Nephron progenitor cell (in vitro differentiated cells): ENCODE measurements around the gene SLC17A3.

Experiments used
- DNase-seq: peaks from one replicate; pipeline ENCODE4 v3.0.0; 2021
- H3K27ac Mint-ChIP-seq: 2 replicates; pipeline ENCODE4 v1.8.0; 2021; ENCODE audit warnings: mild to moderate bottlenecking, moderate library complexity, mixed read lengths
- H3K27me3 Mint-ChIP-seq: 2 replicates; pipeline ENCODE4 v1.8.0; 2021; ENCODE audit warnings: mild to moderate bottlenecking, low read depth, mixed read lengths; ENCODE audit not compliant: poor library complexity
- H3K36me3 Mint-ChIP-seq: 2 replicates; pipeline ENCODE4 v1.8.0; 2021; ENCODE audit warnings: low read depth, mixed read lengths
- H3K4me1 Mint-ChIP-seq: 2 replicates; pipeline ENCODE4 v1.8.0; 2021; ENCODE audit warnings: mixed read lengths
- H3K4me3 Mint-ChIP-seq: 2 replicates; pipeline ENCODE4 v1.8.0; 2021; ENCODE audit warnings: mild to moderate bottlenecking, moderate library complexity, mixed read lengths
- H3K9me3 Mint-ChIP-seq: 2 replicates; pipeline ENCODE4 v1.8.0; 2021; ENCODE audit warnings: mild to moderate bottlenecking, moderate library complexity, mixed read lengths
- CTCF ChIP-seq: fragments of 200-600 bp; sonication (generic); IDR thresholded peaks from 2 replicates; pipeline ENCODE4 v1.5.0; 2021; ENCODE audit warnings: antibody characterized with exemption

The SLC17A3 gene

GRCh38 chr6:25804804-25805203, 69.2 kb downstream of the SLC17A3 start:
- H3K27ac Mint-ChIP-seq, result no peak overlapping the region
- no peak overlapping the region for H3K4me3 Mint-ChIP-seq
- H3K4me1 Mint-ChIP-seq, result no peaks in the 10 kb centered on the region
- H3K27me3 Mint-ChIP-seq, result peaks cover 11% of the 10 kb centered on the region
- peaks cover 8% of the 10 kb centered on the region for H3K9me3 Mint-ChIP-seq
- no peak for DNase-seq
- no peak for TF ChIP-seq CTCF
- H3K36me3 Mint-ChIP-seq, result no peaks in the 10 kb centered on the region

- no peak for DNase-seq
- Mint-ChIP-seq H3K4me3 (no peak overlapping the region), H3K9me3 (peaks cover 8% of the 10 kb centered on the region), H3K27ac (no peak overlapping the region), H3K4me1 (no peaks in the 10 kb centered on the region), H3K27me3 (peaks cover 11% of the 10 kb centered on the region), H3K36me3 (no peaks in the 10 kb centered on the region)
- TF ChIP-seq CTCF, result no peak
Measured at GRCh38 chr6:25801436-25801835, 72.6 kb downstream of the SLC17A3 start.
